ENCODE measurements around the gene PSIP1.
"Not testable (repeated sequence)": the region's sequence is repeated elsewhere in the genome, so short reads cannot be mapped to it uniquely, and the experiment has no call there.

The PSIP1 gene

GRCh38 chr9:15501803-15502202 lies 9.0 kb downstream of the PSIP1 start:
- DNase-seq, result no peak

GRCh38 chr9:15501179-15501578 lies 9.6 kb downstream of the PSIP1 start:
- no peak for DNase-seq

GRCh38 chr9:15499139-15499538 lies 11.6 kb downstream of the PSIP1 start:
- no peak for DNase-seq

- no peak for DNase-seq
These were observed 12.3 kb downstream of the PSIP1 start for GRCh38 chr9:15498246-15498995.

GRCh38 chr9:15492485-15493150 lies 18.2 kb downstream of the PSIP1 start:
- no peak for DNase-seq

- no peak for DNase-seq
These were observed 18.8 kb downstream of the PSIP1 start for GRCh38 chr9:15491950-15492349.

- no peak for DNase-seq
These were observed 24.7 kb downstream of the PSIP1 start for GRCh38 chr9:15485836-15486666.

GRCh38 chr9:15484802-15485201 lies 26.0 kb downstream of the PSIP1 start:
- no peak for DNase-seq

- DNase-seq, result no peak
These were observed 28.6 kb downstream of the PSIP1 start for GRCh38 chr9:15482146-15482545.

- no peak for DNase-seq
These were observed 30.7 kb downstream of the PSIP1 start for GRCh38 chr9:15480028-15480427.

- DNase-seq, result no peak
These were observed 34.7 kb downstream of the PSIP1 start for GRCh38 chr9:15475923-15476536.

- DNase-seq, result no peak
These were observed 40.9 kb downstream of the PSIP1 start for GRCh38 chr9:15469862-15470261.

- no peak for DNase-seq
These were observed 41.4 kb downstream of the PSIP1 start for GRCh38 chr9:15469406-15469805.

- no peak for DNase-seq
These were observed 42.6 kb downstream of the PSIP1 start for GRCh38 chr9:15468145-15468544.

GRCh38 chr9:15461601-15462000 lies 49.2 kb downstream of the PSIP1 start:
- no peak for DNase-seq

- DNase-seq, result no peak
These were observed 49.7 kb downstream of the PSIP1 start for GRCh38 chr9:15461056-15461455.

GRCh38 chr9:15453956-15454355 lies 56.8 kb downstream of the PSIP1 start:
- DNase-seq, result no peak

- DNase-seq, result no peak
These were observed 66.6 kb downstream of the PSIP1 start for GRCh38 chr9:15444141-15444540.

GRCh38 chr9:15442264-15442663 lies 68.5 kb downstream of the PSIP1 start:
- DNase-seq, result not testable (repeated sequence)

- DNase-seq, result not testable (repeated sequence)
These were observed 68.9 kb downstream of the PSIP1 start for GRCh38 chr9:15441841-15442240.

GRCh38 chr9:15438891-15439290 lies 71.9 kb downstream of the PSIP1 start:
- no peak for DNase-seq

- DNase-seq, result no peak
These were observed 77.1 kb downstream of the PSIP1 start for GRCh38 chr9:15433661-15434060.

- no peak for DNase-seq
These were observed 77.6 kb downstream of the PSIP1 start for GRCh38 chr9:15433191-15433590.
